Measurements from ENCODE around the gene SLC17A6.

DNA sequence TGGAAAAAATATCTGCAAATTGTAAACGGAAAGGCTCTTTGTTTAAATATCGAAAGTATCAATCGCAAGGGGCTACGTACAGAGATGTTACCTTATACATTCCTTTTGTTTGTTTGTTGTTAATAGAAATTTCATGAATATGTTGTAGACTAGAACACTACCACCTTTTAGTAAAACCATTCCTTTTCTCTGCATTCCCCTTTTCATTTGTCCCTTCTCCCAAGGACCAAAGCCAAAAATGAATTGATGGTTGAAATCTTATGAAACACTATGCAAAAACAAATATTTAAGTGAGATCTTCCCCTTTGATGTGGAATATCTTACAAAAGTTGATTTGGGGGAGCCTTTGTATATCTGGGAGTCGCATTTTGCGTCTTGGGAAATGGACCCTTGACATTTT is 2.1 kb downstream of the SLC17A6 start:
- TF ChIP-seq, protein P1, sequence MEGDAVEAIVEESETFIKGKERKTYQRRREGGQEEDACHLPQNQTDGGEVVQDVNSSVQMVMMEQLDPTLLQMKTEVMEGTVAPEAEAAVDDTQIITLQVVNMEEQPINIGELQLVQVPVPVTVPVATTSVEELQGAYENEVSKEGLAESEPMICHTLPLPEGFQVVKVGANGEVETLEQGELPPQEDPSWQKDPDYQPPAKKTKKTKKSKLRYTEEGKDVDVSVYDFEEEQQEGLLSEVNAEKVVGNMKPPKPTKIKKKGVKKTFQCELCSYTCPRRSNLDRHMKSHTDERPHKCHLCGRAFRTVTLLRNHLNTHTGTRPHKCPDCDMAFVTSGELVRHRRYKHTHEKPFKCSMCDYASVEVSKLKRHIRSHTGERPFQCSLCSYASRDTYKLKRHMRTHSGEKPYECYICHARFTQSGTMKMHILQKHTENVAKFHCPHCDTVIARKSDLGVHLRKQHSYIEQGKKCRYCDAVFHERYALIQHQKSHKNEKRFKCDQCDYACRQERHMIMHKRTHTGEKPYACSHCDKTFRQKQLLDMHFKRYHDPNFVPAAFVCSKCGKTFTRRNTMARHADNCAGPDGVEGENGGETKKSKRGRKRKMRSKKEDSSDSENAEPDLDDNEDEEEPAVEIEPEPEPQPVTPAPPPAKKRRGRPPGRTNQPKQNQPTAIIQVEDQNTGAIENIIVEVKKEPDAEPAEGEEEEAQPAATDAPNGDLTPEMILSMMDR (IDR thresholded peaks at IDR 0.05; ENCODE audit: extremely low read depth in 1 of 2, insufficient read depth in 1 of 2, low read depth in 1 of 2, low read length in 2 of 2) = no peak
- TF ChIP-seq POLR2AphosphoS5 (IDR thresholded peaks at IDR 0.05; ENCODE audit: insufficient read depth, low read depth, low read length) (no peak), FOS (IDR thresholded peaks at IDR 0.05; ENCODE audit: borderline replicate concordance, insufficient read depth, low read length) (no peak), POLR2A (IDR thresholded peaks at IDR 0.05; ENCODE audit: low read depth, low read length) (no peak), JUN (IDR thresholded peaks at IDR 0.05; ENCODE audit: borderline replicate concordance, insufficient read depth, insufficient read length, low read depth) (no peak)
- TF ChIP-seq, protein P2, sequence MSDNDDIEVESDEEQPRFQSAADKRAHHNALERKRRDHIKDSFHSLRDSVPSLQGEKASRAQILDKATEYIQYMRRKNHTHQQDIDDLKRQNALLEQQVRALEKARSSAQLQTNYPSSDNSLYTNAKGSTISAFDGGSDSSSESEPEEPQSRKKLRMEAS (IDR thresholded peaks at IDR 0.05; ENCODE audit: insufficient read depth, insufficient read length) = no peak

All from endothelial cell of umbilical vein (primary cell).